IMR-90 (cell line): Measurements from ENCODE around the gene NPHP4. TPM values are rescaled to one million over a fixed set of nuclear protein-coding genes. Genes with fewer than 3 reads are reported as not detected.

Source experiments
- ATAC-seq: fragments of 200-7000 bp; cut with Tn5 transposase; 2 replicates; pipeline ENCODE4 v1.9.1; 2020; ENCODE audit warnings: low read depth, mild to moderate bottlenecking, moderate library complexity
- BruUV-seq: library from RNA; stranded (reverse); fragments of 400-500 nt; replicated peaks from 2 replicates; lab custom pipeline; 2021; lab: Mats Ljungman, UMichigan
- CTCF ChIA-PET: fragments of 300-600 bp; formaldehyde crosslinking; extraction: SDS; loops from one replicate; lab custom pipeline; 2021; ENCODE audit warnings: antibody characterized with exemption; lab: Yijun Ruan, JAX
- POLR2A ChIA-PET: fragments of 300-600 bp; sonication (Branson Sonifier 250); formaldehyde crosslinking; loops from one replicate; lab custom pipeline; 2022; ENCODE audit warnings: antibody characterized with exemption; ENCODE audit not compliant: unreplicated experiment; lab: Charles Lee
- DNase-seq: peaks from one replicate; pipeline ENCODE4 v3.0.0; 2013
- H2AFZ ChIP-seq: replicated peaks from 2 replicates; pipeline ENCODE3; 2013; ENCODE audit warnings: low read length, mild to moderate bottlenecking; ENCODE audit not compliant: poor library complexity
- H2AK5ac ChIP-seq: 2 replicates; pipeline ENCODE4 v1.6.1; 2013; ENCODE audit warnings: low read depth, low read length, inconsistent platforms
- H2AK9ac ChIP-seq: replicated peaks from 2 replicates; pipeline ENCODE3; 2013; ENCODE audit warnings: mild to moderate bottlenecking, low read depth, low read length, moderate library complexity; ENCODE audit not compliant: poor library complexity
- H2BK120ac ChIP-seq: 2 replicates; pipeline ENCODE4 v1.6.1; 2013; ENCODE audit warnings: low read depth, low read length, inconsistent platforms
- H2BK15ac ChIP-seq: 3 replicates; pipeline ENCODE4 v1.6.1; 2013; ENCODE audit warnings: low read depth, low read length, inconsistent platforms
- H2BK20ac ChIP-seq: 2 replicates; pipeline ENCODE4 v1.6.1; 2013; ENCODE audit warnings: low read depth, mild to moderate bottlenecking, inconsistent platforms, low read length, moderate library complexity
- H2BK5ac ChIP-seq: 2 replicates; pipeline ENCODE4 v1.6.1; 2013; ENCODE audit warnings: mild to moderate bottlenecking, low read depth, low read length, inconsistent platforms; ENCODE audit not compliant: poor library complexity, severe bottlenecking
- H3K14ac ChIP-seq: replicated peaks from 2 replicates; pipeline ENCODE4 v1.6.1; 2013; ENCODE audit warnings: low read depth, low read length, inconsistent platforms
- H3K18ac ChIP-seq: 2 replicates; pipeline ENCODE4 v1.6.1; 2013; ENCODE audit warnings: low read depth, low read length, control low read depth
- H3K23ac ChIP-seq: 2 replicates; pipeline ENCODE4 v1.6.1; 2013; ENCODE audit warnings: low read depth, low read length, inconsistent platforms
- H3K27ac ChIP-seq: 2 replicates; pipeline ENCODE4 v1.5.1; 2013; ENCODE audit warnings: mild to moderate bottlenecking, control low read depth, low read length; ENCODE audit not compliant: insufficient read depth
- H3K27me3 ChIP-seq: 2 replicates; pipeline ENCODE4 v1.6.1; 2013; ENCODE audit warnings: low read length; ENCODE audit not compliant: control insufficient read depth, insufficient read depth
- H3K36me3 ChIP-seq: 2 replicates; pipeline ENCODE4 v1.6.1; 2013; ENCODE audit warnings: low read length, mixed read lengths; ENCODE audit not compliant: control insufficient read depth, insufficient read depth
- H3K4ac ChIP-seq: 2 replicates; pipeline ENCODE4 v1.6.1; 2013; ENCODE audit warnings: low read depth, low read length, inconsistent platforms
- H3K4me1 ChIP-seq: 2 replicates; pipeline ENCODE4 v1.6.1; 2013; ENCODE audit warnings: low read length, mixed read lengths; ENCODE audit not compliant: control insufficient read depth, insufficient read depth
- H3K4me2 ChIP-seq: 2 replicates; pipeline ENCODE4 v1.6.1; 2013; ENCODE audit warnings: low read depth, mild to moderate bottlenecking, control low read depth, low read length, moderate library complexity
- H3K4me3 ChIP-seq: 2 replicates; pipeline ENCODE4 v1.5.1; 2013; ENCODE audit warnings: low read depth, mild to moderate bottlenecking, control low read depth, low read length, moderate library complexity; ENCODE audit not compliant: insufficient read depth
- H3K56ac ChIP-seq: 2 replicates; pipeline ENCODE4 v1.6.1; 2013; ENCODE audit warnings: low read length, inconsistent platforms; ENCODE audit not compliant: insufficient read depth; ENCODE audit errors: extremely low read depth
- H3K79me1 ChIP-seq, 2 experiments: 2 replicates each; pipeline ENCODE4 v1.6.1; 2013; ENCODE audit warnings: low read length in 2 of 2, inconsistent platforms in 1 of 2, low read depth in 1 of 2
- H3K9ac ChIP-seq: 2 replicates; pipeline ENCODE4 v1.6.1; 2013; ENCODE audit warnings: low read depth, low read length, control low read depth
- H3K9me1 ChIP-seq: 2 replicates; pipeline ENCODE4 v1.6.1; 2013; ENCODE audit warnings: low read length, inconsistent platforms; ENCODE audit not compliant: insufficient read depth
- H3K9me3 ChIP-seq: 2 replicates; pipeline ENCODE4 v1.6.1; 2013; ENCODE audit warnings: low read length; ENCODE audit not compliant: control insufficient read depth, insufficient read depth
- H4K20me1 ChIP-seq: 2 replicates; pipeline ENCODE4 v1.6.1; 2013; ENCODE audit warnings: low read length, inconsistent platforms; ENCODE audit not compliant: insufficient read depth
- H4K5ac ChIP-seq: 2 replicates; pipeline ENCODE4 v1.6.1; 2013; ENCODE audit warnings: mild to moderate bottlenecking, low read depth, low read length, control low read depth
- H4K8ac ChIP-seq, 2 experiments: 2 replicates each; pipeline ENCODE4 v1.6.1; 2013; ENCODE audit warnings: low read depth in 2 of 2, low read length in 2 of 2, control low read depth in 1 of 2, inconsistent platforms in 1 of 2
- H4K91ac ChIP-seq: 2 replicates; pipeline ENCODE4 v1.6.1; 2013; ENCODE audit warnings: low read depth, low read length, inconsistent platforms; ENCODE audit not compliant: insufficient read depth
- POLR2A ChIP-seq: IDR thresholded peaks from 2 replicates; pipeline ENCODE4 v1.6.1; 2012; ENCODE audit warnings: mild to moderate bottlenecking, low read depth, low read length
- WGBS, 2 experiments: methylation state at CpG; one replicate each; pipeline versions ENCODE4 v1.1.5 to v1.1.7; 2013; ENCODE audit warnings: missing lambda C conversion rate in 2 of 2; ENCODE audit not compliant: insufficient read length in 1 of 2; ENCODE audit errors: extremely low coverage in 2 of 2; 5-methylcytosine and 5-hydroxymethylcytosine counted together
- dilution Hi-C: fragments of 300-500 bp; cut with HindIII; formaldehyde crosslinking; loops from one replicate; pipeline ENCODE4 v1.14.3; 2018; ENCODE audit warnings: low sequenced_read_pairs; ENCODE audit not compliant: unreplicated experiment
- in situ Hi-C: fragments of 300-500 bp; cut with MboI; formaldehyde crosslinking; loops from 3 replicates; pipeline ENCODE4 v1.14.3; 2019; ENCODE audit warnings: low sequenced_read_pairs, inconsistent platforms, mixed read lengths
- intact Hi-C: fragments of 100-400 bp; cut with micrococcal nuclease; formaldehyde crosslinking; loops from 2 replicates; pipeline ENCODE4 v1.10.0; 2022
- polyA plus RNA-seq, 3 experiments: library from polyadenylated mRNA; depleted of rRNA; stranded (reverse); fragments of >200 nt; gene quantifications; 2 replicates each; pipeline ENCODE4 v1.2.3, GENCODE V29; 2012; ENCODE audit warnings: low replicate concordance in 1 of 3
- total RNA-seq: library from RNA; depleted of rRNA; stranded (reverse); fragments of >200 nt; gene quantifications from 2 replicates; pipeline ENCODE4 v1.2.3, GENCODE V29; 2012

The NPHP4 gene
- total and polyA plus RNA-seq, 2 of the 4 experiments (the other 2 are of a cell fraction): 2.0 to 5.5 TPM

DNA sequence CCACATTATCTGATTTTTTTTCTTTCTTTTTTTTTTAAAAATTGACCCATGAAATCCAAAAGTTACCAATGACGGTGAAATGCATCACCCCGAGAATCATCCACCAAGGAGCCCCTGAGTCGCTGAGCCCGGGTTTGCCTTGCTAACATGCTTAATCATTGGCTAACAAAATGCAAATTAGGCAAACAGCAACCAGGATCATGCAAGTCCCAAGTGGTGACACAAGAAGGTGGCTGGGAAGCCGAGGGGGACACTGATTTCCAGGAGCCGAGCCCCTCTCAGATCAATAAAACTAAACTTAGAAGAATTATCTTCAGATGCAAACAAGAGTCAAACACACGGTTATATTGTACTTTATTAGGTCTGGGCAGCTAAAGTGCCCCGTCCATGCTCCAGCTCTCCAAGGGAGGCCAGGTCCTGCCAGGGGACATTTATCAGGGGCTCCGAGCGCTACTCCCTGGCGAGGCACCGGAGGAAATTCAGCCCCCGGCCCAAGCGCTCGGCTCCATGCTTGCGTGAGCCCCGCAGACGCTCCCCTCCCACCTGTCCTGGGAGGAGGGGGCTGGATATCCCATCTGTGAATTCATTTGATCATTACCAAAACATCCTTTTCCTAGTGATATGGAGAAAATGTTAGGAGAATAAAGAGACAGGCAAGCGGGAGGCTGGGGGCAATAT lies 154.1 kb downstream of the NPHP4 start:
- ChIA-PET POLR2A (no interaction called here), CTCF (no interaction called here)
- no peaks in the 10 kb centered on the region for H3K79me1 ChIP-seq
- WGBS, 2 experiments: 75% methylated on average over 5 of the region's 19 CpGs; no CpG with 5 or more reads in 1 of the 2 experiments
- no peak overlapping the region for H3K18ac ChIP-seq
- H4K5ac ChIP-seq: no peak overlapping the region
- no peak overlapping the region for H2AFZ ChIP-seq
- dilution Hi-C loops (no loop called here), in situ Hi-C loops (no loop called here), intact Hi-C loops (no loop called here)
- no peak overlapping the region for H2BK120ac ChIP-seq
- H3K14ac ChIP-seq: no peak overlapping the region
- H3K4me1 ChIP-seq: no peaks in the 10 kb centered on the region
- no peaks in the 10 kb centered on the region for H4K20me1 ChIP-seq
- no peaks in the 10 kb centered on the region; the same call in 1 of the 2 replicates for H3K9me3 ChIP-seq
- H3K27ac ChIP-seq: no peak overlapping the region
- no peak for TF ChIP-seq POLR2A
- no peak overlapping the region for H3K23ac ChIP-seq
- H2AK5ac ChIP-seq: no peak overlapping the region
- H3K4me2 ChIP-seq: no peak overlapping the region
- no peak overlapping the region for H4K91ac ChIP-seq
- no peak overlapping the region for H3K4ac ChIP-seq
- no peak overlapping the region for H2BK15ac ChIP-seq
- no peak overlapping the region for H2BK20ac ChIP-seq
- H3K9ac ChIP-seq: no peak overlapping the region
- no TSS peak for BruUV-seq
- no peak overlapping the region for H3K56ac ChIP-seq
- H3K9me1 ChIP-seq: no peaks in the 10 kb centered on the region
- no peaks in the 10 kb centered on the region for H3K27me3 ChIP-seq
- H4K8ac ChIP-seq: no peak overlapping the region
- no peak overlapping the region for H2BK5ac ChIP-seq
- H3K4me3 ChIP-seq: no peak overlapping the region
- DNase-seq (no peak), ATAC-seq (no peak)
- H2AK9ac ChIP-seq: no peak overlapping the region
- H3K36me3 ChIP-seq: no peaks in the 10 kb centered on the region
